SK-N-SH (cell line): Measurements from ENCODE around the gene FAM20C. TPM values are rescaled to one million over a fixed set of nuclear protein-coding genes. Genes with fewer than 3 reads are reported as not detected.

Source experiments
- CTCF ChIA-PET: fragments of 300-600, 350-600 bp; formaldehyde crosslinking; extraction: SDS; loops from one replicate; lab custom pipeline; 2021; lab: Yijun Ruan, JAX
- POLR2A ChIA-PET: fragments of 350-600 bp; sonication (Branson Sonifier 250); formaldehyde crosslinking; extraction: SDS; loops from one replicate; lab custom pipeline; 2020; ENCODE audit warnings: antibody characterized with exemption, inconsistent platforms; lab: Yijun Ruan, JAX
- DNase-seq: peaks from one replicate; pipeline ENCODE4 v3.0.0; 2012
- H2AFZ ChIP-seq: fragments of 200-600 bp; sonication (generic); 2 replicates; pipeline ENCODE4 v1.8.1; 2016; ENCODE audit warnings: antibody characterized with exemption, mild to moderate bottlenecking, low read depth
- H3F3A ChIP-seq: fragments of 200-600 bp; sonication (generic); replicated peaks from 2 replicates; pipeline ENCODE3; 2016; ENCODE audit warnings: antibody characterized with exemption, mild to moderate bottlenecking; ENCODE audit not compliant: insufficient read depth
- H3K27ac ChIP-seq, 2 experiments: fragments of 200-500 bp in 1 of 2; fragments of 200-600 bp in 1 of 2; sonication (Bioruptor generic) in 1 of 2; sonication (generic), shearing (Covaris generic) in 1 of 2; 2 replicates each; pipeline versions ENCODE4 v1.5.1 to v1.6.1; 2014 to 2016; ENCODE audit warnings: low read depth in 2 of 2, inconsistent platforms in 1 of 2, low read length in 1 of 2, mild to moderate bottlenecking in 1 of 2, mixed read lengths in 1 of 2
- H3K27me3 ChIP-seq: fragments of 200-600 bp; sonication (generic), shearing (Covaris generic); 2 replicates; pipeline ENCODE4 v1.6.1; 2016; ENCODE audit warnings: mixed run types; ENCODE audit not compliant: insufficient read depth
- H3K36me3 ChIP-seq, 2 experiments: fragments of 200-500 bp in 1 of 2; fragments of 200-600 bp in 1 of 2; sonication (Bioruptor generic) in 1 of 2; sonication (generic) in 1 of 2; replicated peaks in 1 of 2; 2 replicates each; pipeline versions ENCODE3 to v1.5.1; 2014 to 2016; ENCODE audit warnings: low read length in 1 of 2, mild to moderate bottlenecking in 1 of 2; ENCODE audit not compliant: insufficient read depth in 2 of 2, control insufficient read depth in 1 of 2
- H3K4me1 ChIP-seq, 2 experiments: fragments of 200-500 bp in 1 of 2; fragments of 200-600 bp in 1 of 2; sonication (Bioruptor generic) in 1 of 2; sonication (generic), shearing (Covaris generic) in 1 of 2; 2 replicates each; pipeline versions ENCODE4 v1.5.1 to v1.6.1; 2014 to 2016; ENCODE audit warnings: low read depth in 1 of 2, low read length in 1 of 2, mixed run types in 1 of 2; ENCODE audit not compliant: insufficient read depth in 2 of 2, control insufficient read depth in 1 of 2
- H3K4me2 ChIP-seq: fragments of 200-600 bp; sonication (generic), shearing (Covaris generic); 2 replicates; pipeline ENCODE4 v1.6.1; 2017; ENCODE audit warnings: mixed run types
- H3K4me3 ChIP-seq, 2 experiments: fragments of 200-500 bp in 1 of 2; fragments of 200-600 bp in 1 of 2; sonication (Bioruptor generic) in 1 of 2; sonication (generic), shearing (Covaris generic) in 1 of 2; 2 replicates each; pipeline versions ENCODE4 v1.5.1 to v1.8.1; 2014 to 2016; ENCODE audit warnings: low read depth in 2 of 2, inconsistent platforms in 1 of 2, low read length in 1 of 2, mild to moderate bottlenecking in 1 of 2, mixed read lengths in 1 of 2, moderate library complexity in 1 of 2
- H3K79me2 ChIP-seq: fragments of 200-600 bp; sonication (generic); 2 replicates; pipeline ENCODE4 v1.8.1; 2017; ENCODE audit warnings: mild to moderate bottlenecking; ENCODE audit not compliant: insufficient read depth
- H3K9ac ChIP-seq: fragments of 200-600 bp; sonication (generic); 2 replicates; pipeline ENCODE4 v1.6.1; 2017; ENCODE audit warnings: mixed run types
- H3K9me2 ChIP-seq: fragments of 200-600 bp; sonication (generic); 2 replicates; pipeline ENCODE4 v1.6.1; 2017; ENCODE audit warnings: mixed run types
- H3K9me3 ChIP-seq: fragments of 200-600 bp; sonication (generic); 2 replicates; pipeline ENCODE4 v1.6.1; 2017; ENCODE audit warnings: mixed run types, mild to moderate bottlenecking, moderate library complexity
- H4K20me1 ChIP-seq: fragments of 200-600 bp; sonication (generic); 2 replicates; pipeline ENCODE4 v1.6.1; 2017; ENCODE audit warnings: mild to moderate bottlenecking, mixed run types; ENCODE audit not compliant: insufficient read depth
- CHD2 ChIP-seq: fragments of 150-350 bp; IDR thresholded peaks from 2 replicates; pipeline ENCODE4 v1.6.1; 2018; ENCODE audit warnings: low read length; ENCODE audit not compliant: partially characterized antibody
- EZH2phosphoT487 ChIP-seq: fragments of 200-600 bp; sonication (generic); IDR thresholded peaks from 2 replicates; pipeline ENCODE4 v1.6.1; 2017; ENCODE audit warnings: low read depth, mixed run types, mild to moderate bottlenecking, antibody characterized with exemption, moderate library complexity, borderline replicate concordance
- FOSL2 ChIP-seq: IDR thresholded peaks from 2 replicates; pipeline ENCODE4 v1.4.0; 2012; ENCODE audit warnings: low read depth, mild to moderate bottlenecking, moderate library complexity, borderline replicate concordance
- FOXJ3 ChIP-seq: sonication (generic); formaldehyde crosslinking; IDR thresholded peaks from 2 replicates; pipeline ENCODE4 v1.5.1; 2020; ENCODE audit warnings: mild to moderate bottlenecking, missing genetic modification reagents
- FOXM1 ChIP-seq: IDR thresholded peaks from 2 replicates; pipeline ENCODE4 v1.4.0; 2012; ENCODE audit warnings: low read depth, mild to moderate bottlenecking
- GABPA ChIP-seq: IDR thresholded peaks from 2 replicates; pipeline ENCODE4 v1.4.0; 2012; ENCODE audit warnings: low read depth, mild to moderate bottlenecking
- GATA2 ChIP-seq: sonication (generic); formaldehyde crosslinking; IDR thresholded peaks from 2 replicates; pipeline ENCODE4 v1.5.0; 2020; ENCODE audit warnings: mild to moderate bottlenecking, missing genetic modification reagents
- IRF3 ChIP-seq: fragments of 150-350 bp; IDR thresholded peaks from 2 replicates; pipeline ENCODE4 v1.6.1; 2016; ENCODE audit warnings: mild to moderate bottlenecking, low read depth, low read length
- JUND ChIP-seq: IDR thresholded peaks from 2 replicates; pipeline ENCODE4 v1.4.0; 2012
- MAX ChIP-seq: IDR thresholded peaks from 2 replicates; pipeline ENCODE4 v1.4.0; 2012; ENCODE audit warnings: low read depth
- MEF2A ChIP-seq: IDR thresholded peaks from 2 replicates; pipeline ENCODE4 v1.4.0; 2012; ENCODE audit warnings: low read depth, borderline replicate concordance
- MXI1 ChIP-seq: IDR thresholded peaks from 2 replicates; pipeline ENCODE4 v1.6.1; 2012; ENCODE audit warnings: mild to moderate bottlenecking, low read depth, low read length, improper control_type of control experiment
- NFIC ChIP-seq: IDR thresholded peaks from 2 replicates; pipeline ENCODE4 v1.4.0; 2012; ENCODE audit warnings: borderline replicate concordance
- PBX3 ChIP-seq: IDR thresholded peaks from 2 replicates; pipeline ENCODE4; 2012
- RXRA ChIP-seq: IDR thresholded peaks from 2 replicates; pipeline ENCODE4 v1.4.0; 2012; ENCODE audit warnings: low read depth, mild to moderate bottlenecking, borderline replicate concordance
- SIN3A ChIP-seq: IDR thresholded peaks from 2 replicates; pipeline ENCODE4 v1.6.1; 2012; ENCODE audit warnings: low read depth, mild to moderate bottlenecking, low read length, moderate library complexity, borderline replicate concordance
- TAF1 ChIP-seq: IDR thresholded peaks from 2 replicates; pipeline ENCODE4 v1.6.1; 2012; ENCODE audit warnings: low read depth, mild to moderate bottlenecking, low read length, moderate library complexity, borderline replicate concordance
- TCF12 ChIP-seq: IDR thresholded peaks from 2 replicates; pipeline ENCODE4 v1.4.0; 2012
- USF1 ChIP-seq: IDR thresholded peaks from 2 replicates; pipeline ENCODE4 v1.4.0; 2012; ENCODE audit warnings: low read depth, borderline replicate concordance
- USF2 ChIP-seq: fragments of 150-350 bp; IDR thresholded peaks from 2 replicates; pipeline ENCODE4 v1.6.1; 2017; ENCODE audit warnings: antibody characterized with exemption, low read length, low read depth, borderline replicate concordance
- WGBS: methylation state at CpG from one replicate; pipeline ENCODE4 v1.1.6; 2017; ENCODE audit warnings: low lambda C conversion rate; 5-methylcytosine and 5-hydroxymethylcytosine counted together
- polyA plus RNA-seq, 3 experiments: library from polyadenylated mRNA; depleted of rRNA; stranded (reverse); fragments of >200 nt; gene quantifications; 2 replicates each; pipeline ENCODE4 v1.2.3, GENCODE V29; 2012

Gene FAM20C
- polyA plus RNA-seq, 1 of the 3 experiments (the other 2 are of a cell fraction): 12.7 TPM

GRCh38 chr7:233249-234035 lies 41.1 kb downstream of the FAM20C start:
- no peaks in the 10 kb centered on the region for H3K9me2 ChIP-seq
- 79% methylated on average over 26 of the region's 27 CpGs for WGBS
- CTCF ChIA-PET: interaction anchor here (1.9 kb wide), 1 partner anchor 34 kb away, joined by 8 read pairs; no protein-coding TSS in a partner anchor
- no peaks in the 10 kb centered on the region for H3K36me3 ChIP-seq
- no peaks in the 10 kb centered on the region for H3K27me3 ChIP-seq
- H3K4me2 ChIP-seq: no peak overlapping the region
- no peak for DNase-seq
- no peak overlapping the region for H3K9ac ChIP-seq
- POLR2A ChIA-PET: no interaction called here
- H3F3A ChIP-seq: no peaks in the 10 kb centered on the region
- H4K20me1 ChIP-seq: no peaks in the 10 kb centered on the region
- no peaks in the 10 kb centered on the region for H3K79me2 ChIP-seq
- H2AFZ ChIP-seq: no peak overlapping the region
- no peak overlapping the region for H3K4me3 ChIP-seq
- H3K4me1 ChIP-seq: no peaks in the 10 kb centered on the region
- no peak overlapping the region for H3K27ac ChIP-seq
- no peaks in the 10 kb centered on the region for H3K9me3 ChIP-seq
- TF ChIP-seq MEF2A (no peak), RXRA (no peak), SIN3A (no peak), CHD2 (no peak), TCF12 (no peak), EZH2phosphoT487 (no peak), JUND (no peak), FOXM1 (no peak), TAF1 (no peak), IRF3 (no peak), GABPA (no peak), FOXJ3 (CRISPR knock-in tag) (no peak), PBX3 (no peak), MAX (no peak), FOSL2 (no peak), MXI1 (no peak), GATA2 (CRISPR knock-in tag) (no peak), NFIC (no peak), USF2 (no peak), USF1 (no peak)
